ENCODE measurements around the gene DENND1A. TPM values are rescaled to one million over a fixed set of nuclear protein-coding genes. Genes with fewer than 3 reads are reported as not detected.

Gene DENND1A
- total and polyA plus RNA-seq, 4 donors, result 7.9 to 22.0 (median 13.9) TPM

DNA sequence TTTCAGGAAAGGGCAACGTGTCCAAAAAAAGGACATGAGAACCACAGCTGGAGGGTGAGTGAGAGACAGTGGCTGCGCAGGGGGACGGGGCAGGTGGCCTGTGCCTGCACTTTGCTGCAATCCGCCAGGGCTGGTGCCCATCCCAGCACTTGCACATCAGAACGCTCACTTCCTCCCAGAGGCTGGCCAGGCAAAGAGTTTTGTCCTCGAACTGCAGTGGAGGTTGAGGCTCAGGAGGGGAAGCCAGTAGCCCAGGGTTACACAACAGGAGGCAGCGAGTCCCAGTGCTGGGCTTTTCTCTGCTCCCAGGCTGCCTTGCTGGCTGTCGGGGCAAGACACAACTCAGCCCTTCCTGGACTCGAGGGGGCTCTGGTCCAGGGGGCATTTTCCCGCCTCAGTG, 540.9 kb downstream of the DENND1A start:
- Histone ChIP-seq H3K9me3 (ENCODE audit: control insufficient read depth in 4 of 4, low read length in 3 of 4) (no peaks in the 10 kb centered on the region), H3K27ac (ENCODE audit: low read depth in 1 of 2, low read length in 2 of 2) (no peak overlapping the region), H3K4me3 (ENCODE audit: low read depth in 1 of 3, low read length in 3 of 3) (no peak overlapping the region), H3K9ac (ENCODE audit: low read depth in 1 of 2, low read length in 2 of 2) (no peak overlapping the region), H3K27me3 (ENCODE audit: control insufficient read depth in 4 of 4, insufficient read depth in 4 of 4, low read length in 3 of 4) (no peaks in the 10 kb centered on the region), H3K36me3 (ENCODE audit: control insufficient read depth in 4 of 4, insufficient read depth in 3 of 4, low read depth in 1 of 4, low read length in 3 of 4) (no peaks in the 10 kb centered on the region), H3K4me1 (ENCODE audit: control insufficient read depth in 4 of 4, insufficient read depth in 4 of 4, low read length in 3 of 4) (no peaks in the 10 kb centered on the region)
- WGBS, result 87% methylated on average over 10 of the region's 10 CpGs
- no peak for DNase-seq (ENCODE audit: low spot score)
- TF ChIP-seq SP1 (IDR thresholded peaks at IDR 0.05), result no peak
- TF ChIP-seq TAF1 (conservative IDR thresholded peaks at IDR 0.05), result no peak
- no peak for TF ChIP-seq FOXA2 (IDR thresholded peaks at IDR 0.05)
- TF ChIP-seq, protein P1, sequence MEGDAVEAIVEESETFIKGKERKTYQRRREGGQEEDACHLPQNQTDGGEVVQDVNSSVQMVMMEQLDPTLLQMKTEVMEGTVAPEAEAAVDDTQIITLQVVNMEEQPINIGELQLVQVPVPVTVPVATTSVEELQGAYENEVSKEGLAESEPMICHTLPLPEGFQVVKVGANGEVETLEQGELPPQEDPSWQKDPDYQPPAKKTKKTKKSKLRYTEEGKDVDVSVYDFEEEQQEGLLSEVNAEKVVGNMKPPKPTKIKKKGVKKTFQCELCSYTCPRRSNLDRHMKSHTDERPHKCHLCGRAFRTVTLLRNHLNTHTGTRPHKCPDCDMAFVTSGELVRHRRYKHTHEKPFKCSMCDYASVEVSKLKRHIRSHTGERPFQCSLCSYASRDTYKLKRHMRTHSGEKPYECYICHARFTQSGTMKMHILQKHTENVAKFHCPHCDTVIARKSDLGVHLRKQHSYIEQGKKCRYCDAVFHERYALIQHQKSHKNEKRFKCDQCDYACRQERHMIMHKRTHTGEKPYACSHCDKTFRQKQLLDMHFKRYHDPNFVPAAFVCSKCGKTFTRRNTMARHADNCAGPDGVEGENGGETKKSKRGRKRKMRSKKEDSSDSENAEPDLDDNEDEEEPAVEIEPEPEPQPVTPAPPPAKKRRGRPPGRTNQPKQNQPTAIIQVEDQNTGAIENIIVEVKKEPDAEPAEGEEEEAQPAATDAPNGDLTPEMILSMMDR (IDR thresholded peaks at IDR 0.05; ENCODE audit: low read depth, low read length, missing input control), result no peak
- TF ChIP-seq, protein P2, sequence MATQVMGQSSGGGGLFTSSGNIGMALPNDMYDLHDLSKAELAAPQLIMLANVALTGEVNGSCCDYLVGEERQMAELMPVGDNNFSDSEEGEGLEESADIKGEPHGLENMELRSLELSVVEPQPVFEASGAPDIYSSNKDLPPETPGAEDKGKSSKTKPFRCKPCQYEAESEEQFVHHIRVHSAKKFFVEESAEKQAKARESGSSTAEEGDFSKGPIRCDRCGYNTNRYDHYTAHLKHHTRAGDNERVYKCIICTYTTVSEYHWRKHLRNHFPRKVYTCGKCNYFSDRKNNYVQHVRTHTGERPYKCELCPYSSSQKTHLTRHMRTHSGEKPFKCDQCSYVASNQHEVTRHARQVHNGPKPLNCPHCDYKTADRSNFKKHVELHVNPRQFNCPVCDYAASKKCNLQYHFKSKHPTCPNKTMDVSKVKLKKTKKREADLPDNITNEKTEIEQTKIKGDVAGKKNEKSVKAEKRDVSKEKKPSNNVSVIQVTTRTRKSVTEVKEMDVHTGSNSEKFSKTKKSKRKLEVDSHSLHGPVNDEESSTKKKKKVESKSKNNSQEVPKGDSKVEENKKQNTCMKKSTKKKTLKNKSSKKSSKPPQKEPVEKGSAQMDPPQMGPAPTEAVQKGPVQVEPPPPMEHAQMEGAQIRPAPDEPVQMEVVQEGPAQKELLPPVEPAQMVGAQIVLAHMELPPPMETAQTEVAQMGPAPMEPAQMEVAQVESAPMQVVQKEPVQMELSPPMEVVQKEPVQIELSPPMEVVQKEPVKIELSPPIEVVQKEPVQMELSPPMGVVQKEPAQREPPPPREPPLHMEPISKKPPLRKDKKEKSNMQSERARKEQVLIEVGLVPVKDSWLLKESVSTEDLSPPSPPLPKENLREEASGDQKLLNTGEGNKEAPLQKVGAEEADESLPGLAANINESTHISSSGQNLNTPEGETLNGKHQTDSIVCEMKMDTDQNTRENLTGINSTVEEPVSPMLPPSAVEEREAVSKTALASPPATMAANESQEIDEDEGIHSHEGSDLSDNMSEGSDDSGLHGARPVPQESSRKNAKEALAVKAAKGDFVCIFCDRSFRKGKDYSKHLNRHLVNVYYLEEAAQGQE (IDR thresholded peaks at IDR 0.05), result no peak
- TF ChIP-seq, protein P3, sequence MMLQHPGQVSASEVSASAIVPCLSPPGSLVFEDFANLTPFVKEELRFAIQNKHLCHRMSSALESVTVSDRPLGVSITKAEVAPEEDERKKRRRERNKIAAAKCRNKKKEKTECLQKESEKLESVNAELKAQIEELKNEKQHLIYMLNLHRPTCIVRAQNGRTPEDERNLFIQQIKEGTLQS (IDR thresholded peaks at IDR 0.05), result no peak
- TF ChIP-seq HNF4A (conservative IDR thresholded peaks at IDR 0.05), result no peak
- TF ChIP-seq, protein P4, sequence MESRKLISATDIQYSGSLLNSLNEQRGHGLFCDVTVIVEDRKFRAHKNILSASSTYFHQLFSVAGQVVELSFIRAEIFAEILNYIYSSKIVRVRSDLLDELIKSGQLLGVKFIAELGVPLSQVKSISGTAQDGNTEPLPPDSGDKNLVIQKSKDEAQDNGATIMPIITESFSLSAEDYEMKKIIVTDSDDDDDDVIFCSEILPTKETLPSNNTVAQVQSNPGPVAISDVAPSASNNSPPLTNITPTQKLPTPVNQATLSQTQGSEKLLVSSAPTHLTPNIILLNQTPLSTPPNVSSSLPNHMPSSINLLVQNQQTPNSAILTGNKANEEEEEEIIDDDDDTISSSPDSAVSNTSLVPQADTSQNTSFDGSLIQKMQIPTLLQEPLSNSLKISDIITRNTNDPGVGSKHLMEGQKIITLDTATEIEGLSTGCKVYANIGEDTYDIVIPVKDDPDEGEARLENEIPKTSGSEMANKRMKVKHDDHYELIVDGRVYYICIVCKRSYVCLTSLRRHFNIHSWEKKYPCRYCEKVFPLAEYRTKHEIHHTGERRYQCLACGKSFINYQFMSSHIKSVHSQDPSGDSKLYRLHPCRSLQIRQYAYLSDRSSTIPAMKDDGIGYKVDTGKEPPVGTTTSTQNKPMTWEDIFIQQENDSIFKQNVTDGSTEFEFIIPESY (IDR thresholded peaks at IDR 0.05), result no peak
- TF ChIP-seq EGR1 (IDR thresholded peaks at IDR 0.05; ENCODE audit: low read depth in 2 of 2), result no peak
- TF ChIP-seq JUND (IDR thresholded peaks at IDR 0.05), result no peak
- no peak for TF ChIP-seq RXRA (IDR thresholded peaks at IDR 0.05)
- no peak for TF ChIP-seq FOXA1 (IDR thresholded peaks at IDR 0.05)
- no peak for TF ChIP-seq GABPA (IDR thresholded peaks at IDR 0.05 in 1 of 2, conservative IDR thresholded peaks at IDR 0.05 in 1 of 2)
- TF ChIP-seq, protein P5, sequence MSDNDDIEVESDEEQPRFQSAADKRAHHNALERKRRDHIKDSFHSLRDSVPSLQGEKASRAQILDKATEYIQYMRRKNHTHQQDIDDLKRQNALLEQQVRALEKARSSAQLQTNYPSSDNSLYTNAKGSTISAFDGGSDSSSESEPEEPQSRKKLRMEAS (IDR thresholded peaks at IDR 0.05), result no peak
- no peak for TF ChIP-seq YY1 (IDR thresholded peaks at IDR 0.05)

DNA sequence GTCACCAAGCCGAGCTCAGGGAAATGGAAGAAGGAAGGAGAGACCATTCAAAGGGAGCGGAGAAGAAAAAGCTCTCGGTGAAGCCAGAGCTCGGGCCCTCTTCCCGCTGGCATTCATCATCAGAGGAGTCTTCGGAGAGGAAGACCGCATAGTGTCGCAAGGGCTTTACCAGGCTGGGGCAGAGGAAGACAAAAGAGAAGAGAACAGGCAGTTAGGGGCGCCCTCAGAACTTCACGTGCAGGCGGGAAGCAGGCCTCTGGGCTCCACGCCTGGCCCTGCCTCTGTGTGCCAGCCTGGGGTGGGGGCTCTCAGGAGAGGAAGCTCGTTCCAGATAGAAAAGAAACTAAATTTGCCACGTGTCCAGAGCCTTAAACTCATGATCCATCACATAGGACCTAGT, 542.2 kb downstream of the DENND1A start:
- Histone ChIP-seq H3K4me3 (ENCODE audit: low read depth in 1 of 3, low read length in 3 of 3) (no peak overlapping the region), H3K27me3 (ENCODE audit: control insufficient read depth in 4 of 4, insufficient read depth in 4 of 4, low read length in 3 of 4) (no peaks in the 10 kb centered on the region), H3K36me3 (ENCODE audit: control insufficient read depth in 4 of 4, insufficient read depth in 3 of 4, low read depth in 1 of 4, low read length in 3 of 4) (peaks cover 0 to 9% (median 1%) of the 10 kb centered on the region in 4 donors), H3K4me1 (ENCODE audit: control insufficient read depth in 4 of 4, insufficient read depth in 4 of 4, low read length in 3 of 4) (no peaks in the 10 kb centered on the region), H3K9me3 (ENCODE audit: control insufficient read depth in 4 of 4, low read length in 3 of 4) (no peaks in the 10 kb centered on the region), H3K27ac (ENCODE audit: low read depth in 1 of 2, low read length in 2 of 2) (no peak overlapping the region), H3K9ac (ENCODE audit: low read depth in 1 of 2, low read length in 2 of 2) (no peak overlapping the region)
- 85% methylated on average over 14 of the region's 14 CpGs for WGBS
- DNase-seq (ENCODE audit: low spot score), result no peak
- TF ChIP-seq SP1 (IDR thresholded peaks at IDR 0.05) (no peak), NR2F2 (IDR thresholded peaks at IDR 0.05) (no peak), RAD21 (IDR thresholded peaks at IDR 0.05) (no peak), JUND (IDR thresholded peaks at IDR 0.05) (no peak), HNF4A (conservative IDR thresholded peaks at IDR 0.05) (no peak), EGR1 (IDR thresholded peaks at IDR 0.05; ENCODE audit: low read depth in 2 of 2) (no peak), FOXA2 (IDR thresholded peaks at IDR 0.05) (no peak), TAF1 (conservative IDR thresholded peaks at IDR 0.05) (no peak), GABPA (IDR thresholded peaks at IDR 0.05 in 1 of 2, conservative IDR thresholded peaks at IDR 0.05 in 1 of 2) (no peak), HNF4G (IDR thresholded peaks at IDR 0.05) (no peak)
- TF ChIP-seq, protein P5 (IDR thresholded peaks at IDR 0.05), result no peak
- TF ChIP-seq, protein P1 (IDR thresholded peaks at IDR 0.05; ENCODE audit: low read depth, low read length, missing input control), result no peak
